Measurements from ENCODE around the gene DDTL. TPM values are rescaled to one million over a fixed set of nuclear protein-coding genes. Genes with fewer than 3 reads are reported as not detected.

DDTL gene
- total RNA-seq, 4 donors from 2014 or later = 0.67 to 9.9 (median 6.3) TPM; not detected in 1

DNA sequence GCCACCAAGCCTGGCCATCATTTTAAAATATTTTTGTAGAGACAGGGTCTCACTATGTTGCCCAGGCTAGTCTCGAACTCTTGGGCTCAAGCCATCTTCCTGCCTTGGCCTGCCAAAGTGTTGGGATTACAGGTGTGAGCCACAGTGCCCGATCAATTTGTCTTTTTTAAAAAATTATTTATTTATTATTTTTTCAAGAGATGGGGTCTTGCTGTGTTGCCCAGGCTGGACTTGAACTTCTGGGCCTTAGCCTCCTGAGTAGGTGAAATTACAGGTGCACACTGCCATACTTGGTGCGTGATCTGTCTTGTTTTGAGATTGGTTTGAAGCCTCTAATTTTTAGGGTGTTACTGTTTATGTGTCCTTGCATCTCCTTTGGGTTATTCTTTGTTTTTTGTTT is 54.6 kb downstream of the DDTL start:
- H3K27me3 ChIP-seq = no peaks in the 10 kb centered on the region
- H3K36me3 ChIP-seq = peaks cover 0 to 9% (median 0%) of the 10 kb centered on the region in 3 donors
- TF ChIP-seq, protein P1, sequence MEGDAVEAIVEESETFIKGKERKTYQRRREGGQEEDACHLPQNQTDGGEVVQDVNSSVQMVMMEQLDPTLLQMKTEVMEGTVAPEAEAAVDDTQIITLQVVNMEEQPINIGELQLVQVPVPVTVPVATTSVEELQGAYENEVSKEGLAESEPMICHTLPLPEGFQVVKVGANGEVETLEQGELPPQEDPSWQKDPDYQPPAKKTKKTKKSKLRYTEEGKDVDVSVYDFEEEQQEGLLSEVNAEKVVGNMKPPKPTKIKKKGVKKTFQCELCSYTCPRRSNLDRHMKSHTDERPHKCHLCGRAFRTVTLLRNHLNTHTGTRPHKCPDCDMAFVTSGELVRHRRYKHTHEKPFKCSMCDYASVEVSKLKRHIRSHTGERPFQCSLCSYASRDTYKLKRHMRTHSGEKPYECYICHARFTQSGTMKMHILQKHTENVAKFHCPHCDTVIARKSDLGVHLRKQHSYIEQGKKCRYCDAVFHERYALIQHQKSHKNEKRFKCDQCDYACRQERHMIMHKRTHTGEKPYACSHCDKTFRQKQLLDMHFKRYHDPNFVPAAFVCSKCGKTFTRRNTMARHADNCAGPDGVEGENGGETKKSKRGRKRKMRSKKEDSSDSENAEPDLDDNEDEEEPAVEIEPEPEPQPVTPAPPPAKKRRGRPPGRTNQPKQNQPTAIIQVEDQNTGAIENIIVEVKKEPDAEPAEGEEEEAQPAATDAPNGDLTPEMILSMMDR (IDR thresholded peaks at IDR 0.05) = no peak
- no peak for TF ChIP-seq POLR2A (IDR thresholded peaks at IDR 0.05)
- no peaks in the 10 kb centered on the region for H3K9me3 ChIP-seq
- DNase-seq = no peak
- H3K27ac ChIP-seq = no peak overlapping the region
- no peak overlapping the region for H3K4me3 ChIP-seq
- no peaks in the 10 kb centered on the region for H3K4me1 ChIP-seq

Other genes with a start within 250 kb of the DDTL start
- gene ZNF70, start 215.8 kb upstream of the DDTL start, total RNA-seq = 10 to 100 TPM in 1 of 4 donors, 1 to 10 TPM in 3; 2.5 to 25.6 (median 6.2) TPM
- 10 to 100 TPM in 1 of 4 donors, not detected in 3; 29.7 TPM for gene VPREB3, start 212.5 kb upstream of the DDTL start, total RNA-seq
- not detected for gene C22orf15, start 203.9 kb upstream of the DDTL start, total RNA-seq
- 100 to 1,000 TPM; 112 to 219 (median 142) TPM for gene CHCHD10, start 198.9 kb upstream of the DDTL start, total RNA-seq
- gene MMP11, start 194.0 kb upstream of the DDTL start, total RNA-seq = 10 to 100 TPM in 3 of 4 donors, 1 to 10 TPM in 1; 2.9 to 19.5 (median 13.7) TPM
- gene SMARCB1, start 179.9 kb upstream of the DDTL start, total RNA-seq = 10 to 100 TPM; 45.7 to 94.9 (median 77.0) TPM
- 10 to 100 TPM in 1 of 4 donors, 1 to 10 TPM in 3; 1.1 to 17.3 (median 3.4) TPM for gene DERL3, start 127.9 kb upstream of the DDTL start, total RNA-seq
- gene SLC2A11, start 109.0 kb upstream of the DDTL start, total RNA-seq = 10 to 100 TPM in 3 of 4 donors, 1 to 10 TPM in 1; 8.3 to 16.0 (median 14.8) TPM
- 100 to 1,000 TPM in 3 of 4 donors, 10 to 100 TPM in 1; 97.9 to 206 (median 151) TPM for gene MIF, start 72.5 kb upstream of the DDTL start, total RNA-seq
- gene GSTT2B, start 5.7 kb upstream of the DDTL start, total RNA-seq = 1 to 10 TPM in 2 of 4 donors, not detected in 2; 1.2 to 3.3 TPM
- 100 to 1,000 TPM; 225 to 338 (median 285) TPM for gene DDT, start 7.6 kb downstream of the DDTL start, total RNA-seq
- gene GSTT2, start 13.2 kb downstream of the DDTL start, total RNA-seq = not detected
- gene GSTT4, start 38.6 kb downstream of the DDTL start, total RNA-seq = not detected
- 100 to 1,000 TPM in 1 of 4 donors, 10 to 100 TPM in 3; 69.4 to 166 (median 93.5) TPM for gene CABIN1, start 44.4 kb downstream of the DDTL start, total RNA-seq
- 100 to 1,000 TPM in 2 of 4 donors, 10 to 100 TPM in 2; 10.7 to 367 (median 209) TPM for gene SUSD2, start 214.6 kb downstream of the DDTL start, total RNA-seq